ENCODE data around the gene OR2AP1. TPM values are rescaled to one million over a fixed set of nuclear protein-coding genes. Genes with fewer than 3 reads are reported as not detected.

OR2AP1 gene
- total and polyA plus RNA-seq, 4 experiments from 2014 or later = not detected

DNA sequence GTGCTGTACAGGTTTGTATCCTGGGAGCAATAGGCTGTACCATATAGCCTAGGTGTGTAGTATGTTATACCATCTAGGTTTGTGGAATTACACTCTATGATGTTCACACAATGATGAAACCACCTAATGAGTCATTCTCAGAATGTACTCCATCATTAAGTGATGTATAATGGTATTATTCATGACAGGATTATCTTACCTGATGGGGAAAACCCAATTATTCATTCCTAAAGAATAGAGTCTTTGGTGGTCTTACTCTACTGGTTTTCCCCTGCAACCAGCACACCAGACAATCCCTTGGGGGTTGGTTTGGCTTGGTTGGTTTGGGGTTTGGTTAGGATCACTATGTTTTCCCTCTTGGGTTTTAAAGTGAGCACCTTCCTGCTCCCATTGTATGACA is 51.8 kb downstream of the OR2AP1 start:
- H3K27me3 Mint-ChIP-seq = peaks cover 8 to 10% of the 10 kb centered on the region in 2 donors
- H3K4me3 Mint-ChIP-seq = no peak overlapping the region
- peaks cover 0 to 7% (median 6%) of the 10 kb centered on the region in 4 donors for H3K4me1 Mint-ChIP-seq
- H3K27me3 ChIP-seq (ENCODE audit: insufficient read depth, low read length) = no peaks in the 10 kb centered on the region
- no peaks in the 10 kb centered on the region for H3K36me3 Mint-ChIP-seq
- H3K9me3 ChIP-seq (ENCODE audit: control insufficient read depth in 1 of 2, low read length in 2 of 2) = no peaks in the 10 kb centered on the region
- no peak overlapping the region for H3K27ac Mint-ChIP-seq
- intact Hi-C loops (cut with micrococcal nuclease) = no loop called here
- H3K4me1 ChIP-seq (ENCODE audit: insufficient read depth, low read length) = no peaks in the 10 kb centered on the region
- H3K27ac ChIP-seq (ENCODE audit: low read depth, low read length) = no peak overlapping the region
- POLR2A ChIA-PET (ENCODE audit: partially characterized antibody) = no interaction called here
- no peaks in the 10 kb centered on the region for H3K9me3 Mint-ChIP-seq
- DNase-seq = no peak
- CTCF ChIA-PET (ENCODE audit: partially characterized antibody) = no interaction called here
- H3K36me3 ChIP-seq (ENCODE audit: insufficient read depth, low read length) = no peaks in the 10 kb centered on the region
- H3K4me3 ChIP-seq (ENCODE audit: low read length in 2 of 2) = no peak overlapping the region

Other genes starting within 250 kb of the OR2AP1 start
- gene OR6C3, start 241.7 kb upstream of the OR2AP1 start, total RNA-seq = not detected
- gene OR6C3, start 241.7 kb upstream of the OR2AP1 start, polyA plus RNA-seq = not detected
- gene OR6C75, start 209.5 kb upstream of the OR2AP1 start, total RNA-seq = not detected
- gene OR6C75, start 209.5 kb upstream of the OR2AP1 start, polyA plus RNA-seq = not detected
- gene OR6C65, start 171.9 kb upstream of the OR2AP1 start, total RNA-seq = not detected
- gene OR6C65, start 171.9 kb upstream of the OR2AP1 start, polyA plus RNA-seq = not detected
- not detected for gene OR6C76, start 146.2 kb upstream of the OR2AP1 start, total RNA-seq
- not detected for gene OR6C76, start 146.2 kb upstream of the OR2AP1 start, polyA plus RNA-seq
- gene OR6C2, start 128.4 kb upstream of the OR2AP1 start, total RNA-seq = not detected
- not detected for gene OR6C2, start 128.4 kb upstream of the OR2AP1 start, polyA plus RNA-seq
- gene OR6C70, start 102.3 kb upstream of the OR2AP1 start, total RNA-seq = not detected
- gene OR6C70, start 102.3 kb upstream of the OR2AP1 start, polyA plus RNA-seq = not detected
- not detected for gene OR6C68, start 80.1 kb upstream of the OR2AP1 start, total RNA-seq
- not detected for gene OR6C68, start 80.1 kb upstream of the OR2AP1 start, polyA plus RNA-seq
- gene OR6C4, start 22.9 kb upstream of the OR2AP1 start, total RNA-seq = not detected
- not detected for gene OR6C4, start 22.9 kb upstream of the OR2AP1 start, polyA plus RNA-seq
- not detected for gene OR10P1, start 64.4 kb downstream of the OR2AP1 start, total RNA-seq
- gene OR10P1, start 64.4 kb downstream of the OR2AP1 start, polyA plus RNA-seq = not detected
- gene ITGA7, start 135.4 kb downstream of the OR2AP1 start, total RNA-seq = 1 to 10 TPM; 2.5 to 2.9 TPM
- not detected for gene ITGA7, start 135.4 kb downstream of the OR2AP1 start, polyA plus RNA-seq
- gene BLOC1S1, start 143.6 kb downstream of the OR2AP1 start, total RNA-seq = 10 to 100 TPM; 80.3 to 87.0 TPM
- 10 to 100 TPM; 75.1 to 87.1 TPM for gene BLOC1S1, start 143.6 kb downstream of the OR2AP1 start, polyA plus RNA-seq
- gene RDH5, start 147.9 kb downstream of the OR2AP1 start, total RNA-seq = 10 to 100 TPM; 29.9 to 32.5 TPM
- gene RDH5, start 147.9 kb downstream of the OR2AP1 start, polyA plus RNA-seq = 1 to 10 TPM; 1.4 to 1.8 TPM
- gene CD63, start 156.5 kb downstream of the OR2AP1 start, total RNA-seq = 10 to 100 TPM; 76.4 to 79.7 TPM
- gene CD63, start 156.5 kb downstream of the OR2AP1 start, polyA plus RNA-seq = 100 to 1,000 TPM; 191 to 349 TPM
- gene GDF11, start 170.7 kb downstream of the OR2AP1 start, total RNA-seq = 10 to 100 TPM; 15.1 to 15.8 TPM
- gene GDF11, start 170.7 kb downstream of the OR2AP1 start, polyA plus RNA-seq = 1 to 10 TPM in 1 of 2 donors, under 1 TPM in 1; 0.25 to 1.6 TPM
- gene SARNP, start 245.3 kb downstream of the OR2AP1 start, total RNA-seq = 10 to 100 TPM; 47.7 to 49.4 TPM
- gene SARNP, start 245.3 kb downstream of the OR2AP1 start, polyA plus RNA-seq = 100 to 1,000 TPM in 1 of 2 donors, 10 to 100 TPM in 1; 90.2 to 122 TPM
- 10 to 100 TPM; 42.6 to 44.4 TPM for gene ORMDL2, start 245.6 kb downstream of the OR2AP1 start, total RNA-seq
- 100 to 1,000 TPM in 1 of 2 donors, 10 to 100 TPM in 1; 95.8 to 142 TPM for gene ORMDL2, start 245.6 kb downstream of the OR2AP1 start, polyA plus RNA-seq

All from CD4-positive, alpha-beta memory T cell (primary cell).